Thyroid gland (tissue), 4 donors: ENCODE measurements around the gene MYO1D. TPM values are rescaled to one million over a fixed set of nuclear protein-coding genes. Genes with fewer than 3 reads are reported as not detected.

Experiments
- DNase-seq, 2 donors: peaks; one replicate each; pipeline ENCODE4 v3.0.0-alpha.2; 2019
- H3K27ac ChIP-seq, 3 donors: fragments of 200-600 bp; sonication (generic); 1 replicate in 2 of 3; 2 replicates in 1 of 3; pipeline ENCODE4 v1.5.1; 2016 to 2019; ENCODE audit warnings: mild to moderate bottlenecking in 1 of 3, moderate library complexity in 1 of 3
- H3K27me3 ChIP-seq: fragments of 200-600 bp; sonication (generic); one replicate; pipeline ENCODE4 v1.5.1; 2019
- H3K36me3 ChIP-seq, 2 donors: fragments of 200-600 bp; sonication (generic); one replicate each; pipeline ENCODE4 v1.5.1; 2016 to 2019
- H3K4me1 ChIP-seq, 2 donors: fragments of 200-600 bp; sonication (generic); one replicate each; pipeline ENCODE4 v1.5.1; 2017 to 2019
- H3K4me3 ChIP-seq, 3 donors: fragments of 200-600 bp; sonication (generic); replicated peaks in 1 of 3; 1 replicate in 2 of 3; 2 replicates in 1 of 3; pipeline ENCODE4 v1.5.1; 2016; ENCODE audit warnings: mild to moderate bottlenecking in 1 of 3
- H3K9me3 ChIP-seq: fragments of 200-600 bp; sonication (generic); one replicate; pipeline ENCODE4 v1.5.1; 2017
- POLR2A ChIP-seq, 2 donors: fragments of 450-650 bp; IDR thresholded peaks; one replicate each; pipeline ENCODE4 v1.6.1; 2017; ENCODE audit warnings: antibody characterized with exemption in 2 of 2, mild to moderate bottlenecking in 2 of 2, moderate library complexity in 1 of 2
- WGBS, 2 donors: methylation state at CpG; one replicate each; pipeline ENCODE4 v1.1.5; 2017; 5-methylcytosine and 5-hydroxymethylcytosine counted together
- intact Hi-C: fragments of 100-400 bp; cut with DNase I; formaldehyde crosslinking; loops from one replicate; pipeline ENCODE4 v1.15.1; 2023
- total RNA-seq, 4 donors: library from RNA; depleted of rRNA; stranded (reverse); fragments of >200 nt; gene quantifications; one replicate each; pipeline ENCODE4 v1.2.3, GENCODE V29; 2016
- TF ChIP-seq, protein P1 (sequence below), 6 experiments: fragments of 200-600 bp in 3 of 6; fragments of 450-650 bp in 3 of 6; sonication (generic) in 3 of 6; IDR thresholded peaks; one replicate each; pipeline ENCODE4 v1.5.1; 2016 to 2019; ENCODE audit warnings: antibody characterized with exemption in 6 of 6, mild to moderate bottlenecking in 2 of 6, inconsistent platforms in 1 of 6, moderate library complexity in 1 of 6

The MYO1D gene
- total RNA-seq, 4 donors from 2014 or later, result 91.9 to 143 (median 97.8) TPM

DNA sequence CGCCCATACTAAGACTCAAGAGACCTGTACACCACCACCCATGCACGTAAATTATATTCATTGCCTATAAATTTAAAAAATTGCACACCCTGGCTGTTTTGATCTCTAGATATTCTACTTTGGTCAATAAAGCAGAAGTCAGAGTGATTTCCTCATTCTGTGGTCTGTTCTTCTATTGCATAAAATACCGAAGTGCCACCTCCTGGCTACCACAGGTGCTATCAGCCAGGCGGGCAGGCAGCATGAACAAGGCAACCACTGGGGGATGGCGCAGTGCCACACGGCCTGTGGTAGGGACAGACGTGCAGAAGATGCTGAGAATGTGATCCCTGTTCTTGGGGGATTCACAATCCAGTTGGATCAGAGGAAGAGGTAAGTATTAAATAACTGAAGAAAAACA is 267.8 kb downstream of the MYO1D start:
- Histone ChIP-seq H3K27ac (no peak overlapping the region), H3K27me3 (no peaks in the 10 kb centered on the region), H3K9me3 (no peaks in the 10 kb centered on the region), H3K4me3 (no peak overlapping the region), H3K36me3 (no peaks in the 10 kb centered on the region), H3K4me1 (no peaks in the 10 kb centered on the region)
- TF ChIP-seq, protein P1, sequence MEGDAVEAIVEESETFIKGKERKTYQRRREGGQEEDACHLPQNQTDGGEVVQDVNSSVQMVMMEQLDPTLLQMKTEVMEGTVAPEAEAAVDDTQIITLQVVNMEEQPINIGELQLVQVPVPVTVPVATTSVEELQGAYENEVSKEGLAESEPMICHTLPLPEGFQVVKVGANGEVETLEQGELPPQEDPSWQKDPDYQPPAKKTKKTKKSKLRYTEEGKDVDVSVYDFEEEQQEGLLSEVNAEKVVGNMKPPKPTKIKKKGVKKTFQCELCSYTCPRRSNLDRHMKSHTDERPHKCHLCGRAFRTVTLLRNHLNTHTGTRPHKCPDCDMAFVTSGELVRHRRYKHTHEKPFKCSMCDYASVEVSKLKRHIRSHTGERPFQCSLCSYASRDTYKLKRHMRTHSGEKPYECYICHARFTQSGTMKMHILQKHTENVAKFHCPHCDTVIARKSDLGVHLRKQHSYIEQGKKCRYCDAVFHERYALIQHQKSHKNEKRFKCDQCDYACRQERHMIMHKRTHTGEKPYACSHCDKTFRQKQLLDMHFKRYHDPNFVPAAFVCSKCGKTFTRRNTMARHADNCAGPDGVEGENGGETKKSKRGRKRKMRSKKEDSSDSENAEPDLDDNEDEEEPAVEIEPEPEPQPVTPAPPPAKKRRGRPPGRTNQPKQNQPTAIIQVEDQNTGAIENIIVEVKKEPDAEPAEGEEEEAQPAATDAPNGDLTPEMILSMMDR (IDR thresholded peaks at IDR 0.05), result no peak
- no peak for TF ChIP-seq POLR2A (IDR thresholded peaks at IDR 0.05)
- intact Hi-C loops, result no loop called here
- 60 to 79% methylated on average over 7 of the region's 7 CpGs for WGBS, 2 donors
- DNase-seq, result peak; percentile 16 to 31

DNA sequence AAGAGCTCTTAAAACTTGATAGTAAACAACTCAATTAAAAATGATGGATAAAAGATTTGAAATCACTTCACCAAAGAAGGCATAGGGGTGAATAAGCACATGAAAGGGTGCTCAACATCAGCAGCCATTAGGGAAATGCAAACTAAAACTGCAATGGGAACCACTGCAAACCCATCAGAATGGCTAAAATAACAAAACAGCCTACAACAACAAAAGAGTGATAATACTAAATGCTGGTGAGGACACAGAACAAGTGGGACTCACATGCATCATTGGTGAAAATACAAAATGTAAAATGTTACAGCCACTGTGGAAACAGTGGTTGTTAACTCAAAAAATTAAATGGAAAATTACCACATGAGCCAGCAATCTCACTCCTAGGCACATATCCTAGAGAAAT is 268.7 kb downstream of the MYO1D start:
- Histone ChIP-seq H3K27ac (no peak overlapping the region), H3K27me3 (no peaks in the 10 kb centered on the region), H3K9me3 (no peaks in the 10 kb centered on the region), H3K36me3 (no peaks in the 10 kb centered on the region), H3K4me3 (no peak overlapping the region), H3K4me1 (no peaks in the 10 kb centered on the region)
- no peak for DNase-seq
- no peak for TF ChIP-seq POLR2A (IDR thresholded peaks at IDR 0.05)
- intact Hi-C loops, result no loop called here

DNA sequence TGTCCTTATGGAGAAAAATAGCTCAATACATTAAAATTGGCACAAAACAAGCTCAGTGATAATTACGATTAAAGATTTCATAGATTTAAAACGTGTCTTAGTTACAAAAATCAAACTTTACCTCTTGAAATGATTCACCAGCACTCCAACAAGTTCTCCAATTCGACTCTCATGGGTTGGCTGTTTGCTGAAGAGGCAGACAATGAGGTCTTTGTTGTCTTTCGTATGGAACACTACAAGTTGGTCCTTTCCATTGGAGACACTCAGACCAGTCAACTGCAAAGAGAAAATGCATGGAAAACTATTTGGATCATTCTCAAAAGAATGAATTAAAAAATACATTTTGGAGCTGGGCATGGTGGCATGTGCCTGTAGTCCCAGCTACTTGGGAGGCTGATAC is 272.0 kb downstream of the MYO1D start:
- 58 to 70% methylated on average over 4 of the region's 4 CpGs for WGBS, 2 donors
- TF ChIP-seq POLR2A (IDR thresholded peaks at IDR 0.05), result no peak
- TF ChIP-seq, protein P1 (IDR thresholded peaks at IDR 0.05), result no peak
- Histone ChIP-seq H3K36me3 (peaks cover 0 to 5% of the 10 kb centered on the region in 2 donors), H3K4me1 (no peaks in the 10 kb centered on the region), H3K27ac (no peak overlapping the region), H3K27me3 (no peaks in the 10 kb centered on the region), H3K4me3 (no peak overlapping the region), H3K9me3 (no peaks in the 10 kb centered on the region)
- no peak for DNase-seq
- intact Hi-C loops, result no loop called here

DNA sequence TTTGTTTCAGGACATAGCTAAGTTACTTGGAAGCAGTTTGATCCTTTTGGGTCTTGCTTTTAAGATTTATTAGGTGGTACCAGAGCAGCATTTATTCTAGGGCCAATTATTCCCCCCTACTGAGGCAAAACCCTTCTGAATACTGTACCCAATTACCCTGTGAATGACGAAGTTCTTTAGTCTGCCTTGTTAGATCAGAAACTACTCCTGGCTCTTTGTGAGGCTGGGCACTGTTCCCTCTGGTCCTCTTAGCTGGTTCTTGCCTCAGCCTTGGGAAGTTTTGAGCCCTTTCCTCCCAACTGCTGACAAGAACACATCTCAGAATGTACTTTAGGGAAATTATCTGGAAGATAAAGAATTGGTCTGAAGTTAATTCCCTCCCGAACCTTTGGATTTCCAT is 274.5 kb downstream of the MYO1D start:
- Histone ChIP-seq H3K27me3 (no peaks in the 10 kb centered on the region), H3K27ac (no peak overlapping the region), H3K9me3 (no peaks in the 10 kb centered on the region), H3K36me3 (peaks cover 0 to 5% of the 10 kb centered on the region in 2 donors), H3K4me1 (no peaks in the 10 kb centered on the region), H3K4me3 (no peak overlapping the region)
- WGBS, 2 donors, result 87 to 95% methylated on average over 2 of the region's 2 CpGs
- DNase-seq, result no peak
- intact Hi-C loops, result no loop called here
- TF ChIP-seq, protein P1 (IDR thresholded peaks at IDR 0.05), result no peak
- no peak for TF ChIP-seq POLR2A (IDR thresholded peaks at IDR 0.05)

DNA sequence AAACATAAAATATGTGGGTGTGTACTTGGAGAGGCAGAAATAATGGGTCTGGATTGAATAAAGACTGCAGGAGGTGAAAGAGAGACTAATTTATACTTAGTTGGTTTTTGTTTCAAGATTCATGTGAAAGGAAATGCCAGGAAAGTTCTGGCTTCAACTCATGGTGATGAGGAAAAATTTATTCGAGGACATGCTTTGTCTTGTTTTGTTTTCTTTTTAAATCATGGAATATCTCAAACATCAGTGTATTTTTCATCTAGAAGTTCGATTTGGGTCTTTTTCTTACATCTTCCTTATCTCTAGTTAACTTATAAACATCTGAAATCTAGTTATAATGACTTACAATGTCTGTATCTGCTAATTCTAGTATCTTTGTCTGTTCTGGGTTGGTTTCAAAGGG is 275.1 kb downstream of the MYO1D start:
- TF ChIP-seq, protein P1 (IDR thresholded peaks at IDR 0.05), result no peak
- TF ChIP-seq POLR2A (IDR thresholded peaks at IDR 0.05), result no peak
- Histone ChIP-seq H3K4me1 (no peaks in the 10 kb centered on the region), H3K27ac (no peak overlapping the region), H3K36me3 (peaks cover 0 to 5% of the 10 kb centered on the region in 2 donors), H3K27me3 (no peaks in the 10 kb centered on the region), H3K4me3 (no peak overlapping the region), H3K9me3 (no peaks in the 10 kb centered on the region)
- WGBS, 2 donors, result 76 to 81% methylated on average over 2 of the region's 2 CpGs
- DNase-seq, result no peak
- intact Hi-C loops, result no loop called here

DNA sequence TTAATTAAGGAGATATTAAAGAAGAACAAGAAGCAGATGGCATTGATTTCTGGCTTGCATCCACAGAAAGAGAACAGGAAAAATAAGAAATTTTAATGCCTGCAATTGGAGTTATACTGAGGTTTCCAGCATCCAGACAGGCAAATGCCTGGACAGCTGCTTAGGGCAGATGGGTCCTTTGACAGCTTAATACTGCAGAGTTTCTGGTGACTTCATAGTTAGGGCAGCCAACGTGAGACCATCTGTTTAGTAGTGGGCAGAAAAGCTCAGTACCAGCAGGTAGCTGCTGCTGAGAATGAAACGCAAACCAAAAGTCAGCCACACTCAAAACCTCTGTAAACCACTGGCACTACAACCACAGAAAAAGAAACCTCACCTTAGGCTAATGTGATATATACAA is 280.3 kb downstream of the MYO1D start:
- 77 to 87% methylated on average over 2 of the region's 2 CpGs for WGBS, 2 donors
- Histone ChIP-seq H3K9me3 (no peaks in the 10 kb centered on the region), H3K4me3 (no peak overlapping the region), H3K4me1 (no peaks in the 10 kb centered on the region), H3K27ac (no peak overlapping the region), H3K36me3 (peaks cover 0 to 3% of the 10 kb centered on the region in 2 donors), H3K27me3 (no peaks in the 10 kb centered on the region)
- intact Hi-C loops, result no loop called here
- TF ChIP-seq POLR2A (IDR thresholded peaks at IDR 0.05), result no peak
- TF ChIP-seq, protein P1 (IDR thresholded peaks at IDR 0.05), result no peak
- no peak for DNase-seq
